Amygdala (tissue), 56 donors: ENCODE results near the gene ODAD3.
"Not testable (repeated sequence)": the region's sequence is repeated elsewhere in the genome, so short reads cannot be mapped to it uniquely, and the experiment has no call there.

Source experiments
- DNase-seq, 56 donors: peaks; one replicate each; lab custom pipeline; 2025; lab: John Stamatoyannopoulos, UW

ODAD3 gene

GRCh38 chr19:11379857-11380350 lies 55.0 kb downstream of the ODAD3 start:
- no peak for DNase-seq

- DNase-seq: not testable (repeated sequence)
Measured at GRCh38 chr19:11379269-11379845, 55.6 kb downstream of the ODAD3 start.

GRCh38 chr19:11378319-11379189 lies 56.4 kb downstream of the ODAD3 start:
- DNase-seq: peak in 31 of 56 donors; percentile 5 to 66 (median 26)

GRCh38 chr19:11377756-11378155 lies 57.2 kb downstream of the ODAD3 start:
- DNase-seq: no peak

DNA sequence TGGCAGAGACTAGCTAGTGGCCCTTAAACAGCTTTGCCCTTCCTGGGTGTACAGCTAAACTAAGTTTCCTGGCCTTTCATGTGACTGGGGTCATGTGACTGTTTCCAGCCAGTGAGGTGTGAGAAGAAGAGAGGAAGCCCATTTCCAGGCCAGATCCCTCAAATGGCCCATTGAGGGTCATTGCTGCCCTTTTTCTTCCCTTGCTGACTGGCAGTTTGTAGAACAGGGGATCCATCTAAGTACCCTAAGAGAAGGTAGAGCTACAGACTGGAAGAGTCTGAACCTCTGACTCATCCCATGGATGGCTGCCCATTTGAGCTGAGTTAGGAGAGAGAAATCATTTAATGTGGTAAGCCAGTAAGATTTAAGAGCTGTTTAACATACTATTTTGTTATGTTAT lies 57.7 kb downstream of the ODAD3 start:
- peak in 8 of 56 donors; percentile 2 to 52 (median 18) for DNase-seq

GRCh38 chr19:11375143-11375948 lies 59.6 kb downstream of the ODAD3 start:
- DNase-seq: peak in 23 of 56 donors; percentile 9 to 54 (median 34)

DNA sequence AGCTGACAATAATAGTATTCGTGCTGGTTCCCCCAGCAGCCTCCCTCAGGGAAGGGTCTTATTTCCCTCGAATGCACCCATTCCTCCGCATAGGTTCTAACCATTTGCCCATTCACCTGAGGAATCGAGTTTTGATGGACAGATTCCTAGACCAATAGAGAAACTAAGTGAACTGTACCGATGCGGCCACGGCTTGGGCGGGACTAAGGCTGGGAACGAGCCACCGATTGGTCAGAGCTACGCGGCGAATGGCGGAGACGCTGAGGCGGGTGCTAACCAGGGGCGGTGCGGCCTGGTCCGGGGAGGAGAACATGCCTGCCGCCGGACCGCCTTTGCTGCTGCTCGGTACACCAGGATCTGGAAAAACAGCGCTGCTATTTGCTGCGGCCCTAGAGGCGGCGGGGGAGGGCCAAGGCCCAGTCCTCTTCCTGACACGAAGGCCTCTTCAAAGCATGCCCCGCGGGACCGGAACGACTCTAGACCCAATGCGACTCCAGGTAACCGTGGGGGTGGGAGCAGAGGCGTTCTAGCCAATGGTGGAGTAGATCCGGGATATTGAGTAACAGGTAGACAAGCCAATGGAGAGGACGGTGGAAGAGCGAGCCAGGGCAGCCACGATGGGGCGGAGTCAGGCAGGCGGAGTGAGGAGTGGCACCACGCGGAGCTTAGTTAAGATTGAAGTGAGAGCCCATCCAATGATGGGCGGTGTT lies 60.3 kb downstream of the ODAD3 start, which contains the start of gene SWSAP1:
SWSAP1 (plus strand) TSS at position 234 of the 710 bp plus-strand sequence; CDS start at position 249, 15 bp downstream.
- peak; percentile 80 to 100 (median 99) for DNase-seq

DNA sequence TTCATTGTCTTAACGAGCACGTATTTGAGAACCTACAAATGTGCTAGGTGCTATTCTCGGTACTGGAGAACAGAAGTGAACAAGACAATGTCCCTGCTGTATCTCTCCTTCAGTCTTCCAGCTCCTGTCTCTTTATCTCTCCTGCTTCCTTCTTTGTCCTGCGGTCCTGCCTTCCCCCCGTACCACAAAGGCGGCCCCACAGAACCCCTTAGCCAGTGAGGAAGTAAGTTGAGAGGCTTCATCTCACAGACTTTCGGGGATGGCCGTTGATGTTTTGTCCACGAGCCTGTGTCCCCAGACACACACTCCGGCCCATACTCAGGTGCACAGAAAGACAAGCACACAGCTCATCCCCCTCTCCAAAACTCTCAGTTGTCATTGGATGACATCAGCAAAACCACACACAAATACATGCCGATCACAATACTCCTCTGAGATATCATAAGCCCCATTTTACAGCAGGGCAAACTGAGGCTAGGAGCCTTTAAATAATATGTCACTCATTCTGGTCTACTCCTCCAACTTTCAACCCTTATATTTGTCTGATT lies 61.0 kb downstream of the ODAD3 start:
- DNase-seq: peak in 8 of 56 donors; percentile 13 to 51 (median 37)

GRCh38 chr19:11373166-11373884 lies 61.6 kb downstream of the ODAD3 start:
- peak in 50 of 56 donors; percentile 13 to 86 (median 66) for DNase-seq

- no peak for DNase-seq
Measured at GRCh38 chr19:11370744-11371143, 64.2 kb downstream of the ODAD3 start.
